ENCODE data around the gene SLC25A41. TPM values are rescaled to one million over a fixed set of nuclear protein-coding genes. Genes with fewer than 3 reads are reported as not detected.

The SLC25A41 gene
- total RNA-seq, 4 donors from 2014 or later: 0.21 TPM; not detected in 3

DNA sequence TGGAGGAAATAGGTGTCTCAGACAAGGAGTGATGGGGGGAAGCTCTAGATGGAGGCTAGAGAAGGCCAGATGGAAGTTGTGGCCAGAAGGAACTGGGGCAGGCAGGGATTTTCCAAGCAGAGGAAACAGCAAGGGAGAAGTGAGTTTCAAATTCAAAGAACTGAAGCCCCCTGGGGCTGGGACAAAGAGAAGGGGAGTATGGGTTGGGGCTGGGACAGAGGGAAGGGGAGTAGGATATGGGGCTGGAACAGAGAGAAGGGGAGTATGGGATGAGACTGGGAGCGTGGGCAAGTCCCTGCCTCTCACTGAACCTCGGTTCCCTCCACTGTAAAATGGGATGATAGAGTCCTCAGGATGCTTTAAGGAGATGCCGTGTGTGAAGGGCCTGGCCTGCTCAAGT lies 38.7 kb downstream of the SLC25A41 start:
- DNase-seq (ENCODE audit: low spot score in 2 of 2): no peak
- no peak overlapping the region for H3K4me3 ChIP-seq (ENCODE audit: low read depth, poor library complexity, severe bottlenecking)
- TF ChIP-seq, protein P1, sequence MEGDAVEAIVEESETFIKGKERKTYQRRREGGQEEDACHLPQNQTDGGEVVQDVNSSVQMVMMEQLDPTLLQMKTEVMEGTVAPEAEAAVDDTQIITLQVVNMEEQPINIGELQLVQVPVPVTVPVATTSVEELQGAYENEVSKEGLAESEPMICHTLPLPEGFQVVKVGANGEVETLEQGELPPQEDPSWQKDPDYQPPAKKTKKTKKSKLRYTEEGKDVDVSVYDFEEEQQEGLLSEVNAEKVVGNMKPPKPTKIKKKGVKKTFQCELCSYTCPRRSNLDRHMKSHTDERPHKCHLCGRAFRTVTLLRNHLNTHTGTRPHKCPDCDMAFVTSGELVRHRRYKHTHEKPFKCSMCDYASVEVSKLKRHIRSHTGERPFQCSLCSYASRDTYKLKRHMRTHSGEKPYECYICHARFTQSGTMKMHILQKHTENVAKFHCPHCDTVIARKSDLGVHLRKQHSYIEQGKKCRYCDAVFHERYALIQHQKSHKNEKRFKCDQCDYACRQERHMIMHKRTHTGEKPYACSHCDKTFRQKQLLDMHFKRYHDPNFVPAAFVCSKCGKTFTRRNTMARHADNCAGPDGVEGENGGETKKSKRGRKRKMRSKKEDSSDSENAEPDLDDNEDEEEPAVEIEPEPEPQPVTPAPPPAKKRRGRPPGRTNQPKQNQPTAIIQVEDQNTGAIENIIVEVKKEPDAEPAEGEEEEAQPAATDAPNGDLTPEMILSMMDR (IDR thresholded peaks at IDR 0.05): no peak
- no peak for TF ChIP-seq POLR2A (IDR thresholded peaks at IDR 0.05)
- 86 to 89% methylated on average over 3 of the region's 3 CpGs for WGBS, 2 donors
- intact Hi-C loops (cut with DNase I; ENCODE audit: low total_unique reads): no loop called here

DNA sequence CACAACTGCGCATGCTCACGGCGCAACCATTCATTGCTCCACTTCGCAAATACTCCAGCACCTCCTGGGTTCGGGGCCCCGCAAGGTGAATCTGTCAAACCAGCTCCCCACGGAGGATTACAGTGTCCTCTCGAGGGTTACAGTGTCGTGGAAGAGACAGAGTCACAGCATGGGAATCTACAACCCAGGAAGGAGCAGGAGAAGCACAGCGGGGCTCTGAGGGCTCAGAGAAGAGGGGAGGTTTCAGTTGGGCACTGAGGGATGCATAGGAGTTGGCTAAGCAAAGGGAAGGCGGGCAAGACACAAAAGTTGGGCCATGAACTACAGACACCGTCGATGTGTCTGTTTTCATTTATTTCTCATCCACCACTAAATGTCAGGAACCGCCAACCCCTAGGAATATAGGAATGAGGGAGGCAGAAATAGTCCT lies 39.6 kb downstream of the SLC25A41 start:
- peak overlapping the region; percentile 41 for H3K4me3 ChIP-seq (ENCODE audit: low read depth, poor library complexity, severe bottlenecking)
- no peak for DNase-seq (ENCODE audit: low spot score in 2 of 2)
- intact Hi-C loops (cut with DNase I; ENCODE audit: low total_unique reads): no loop called here
- WGBS, 2 donors: 22 to 27% methylated on average over 14 of the region's 14 CpGs
- TF ChIP-seq, protein P1 (IDR thresholded peaks at IDR 0.05): no peak
- TF ChIP-seq POLR2A (IDR thresholded peaks at IDR 0.05): no peak

DNA sequence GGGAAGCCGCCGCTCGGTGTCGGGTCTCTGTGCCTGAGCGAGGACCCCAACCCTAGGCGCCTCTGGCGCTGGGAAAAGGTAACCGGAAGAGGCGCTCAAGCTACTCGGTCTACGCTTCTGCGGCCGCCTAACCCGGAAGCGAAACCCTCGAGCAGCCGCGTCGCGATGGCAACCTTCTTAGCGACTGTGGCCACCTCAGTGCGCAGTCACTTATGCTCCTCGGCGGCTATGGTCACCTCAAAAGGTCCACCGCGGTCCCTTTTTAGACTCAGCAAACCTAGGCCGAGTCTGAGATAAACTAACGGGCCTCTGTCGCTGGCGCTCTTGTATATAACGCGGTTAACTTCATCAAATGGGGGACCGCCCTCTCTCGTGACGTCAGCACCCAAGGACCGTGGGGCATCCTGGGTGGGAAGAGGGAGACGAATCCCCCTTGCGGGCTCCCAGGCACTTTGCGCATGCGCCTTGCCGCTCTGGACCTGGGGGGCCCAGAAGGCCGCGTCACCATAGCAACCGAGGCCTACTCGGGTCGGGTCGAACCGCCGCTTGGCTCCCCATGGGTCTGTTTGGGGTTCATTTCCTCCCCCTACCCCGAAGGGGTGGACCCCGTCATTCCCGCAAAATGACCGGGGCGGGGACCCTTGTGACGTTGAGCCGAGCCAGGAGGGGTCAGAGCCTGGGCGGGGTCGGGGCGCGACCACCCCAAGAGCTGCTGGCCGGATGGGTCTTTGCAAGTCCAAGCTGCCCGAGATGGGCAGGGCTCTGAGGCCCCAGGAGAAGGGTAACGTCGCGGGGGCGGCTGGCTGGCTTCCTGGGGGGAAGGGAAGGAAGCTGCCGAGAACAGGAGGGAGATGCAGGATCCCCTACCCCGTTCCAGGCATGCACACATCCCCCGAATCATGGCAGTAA lies 40.2 kb downstream of the SLC25A41 start, which contains the start of gene GTF2F1:
Gene GTF2F1, minus strand, starts transcription at position 91 of the 909 bp plus-strand sequence. CDS start 169 bp downstream, outside the sequence.
- intact Hi-C loops (cut with DNase I; ENCODE audit: low total_unique reads): no loop called here
- H3K4me3 ChIP-seq (ENCODE audit: low read depth, poor library complexity, severe bottlenecking): peak within 1 kb of the TSS; percentile 41
- peak; percentile 85 to 98 for DNase-seq (ENCODE audit: low spot score in 2 of 2)
- 0 to 1% methylated on average over 48 to 54 of the region's 69 CpGs for WGBS, 2 donors
- TF ChIP-seq, protein P1 (IDR thresholded peaks at IDR 0.05): no peak
- TF ChIP-seq POLR2A (IDR thresholded peaks at IDR 0.05): no peak

DNA sequence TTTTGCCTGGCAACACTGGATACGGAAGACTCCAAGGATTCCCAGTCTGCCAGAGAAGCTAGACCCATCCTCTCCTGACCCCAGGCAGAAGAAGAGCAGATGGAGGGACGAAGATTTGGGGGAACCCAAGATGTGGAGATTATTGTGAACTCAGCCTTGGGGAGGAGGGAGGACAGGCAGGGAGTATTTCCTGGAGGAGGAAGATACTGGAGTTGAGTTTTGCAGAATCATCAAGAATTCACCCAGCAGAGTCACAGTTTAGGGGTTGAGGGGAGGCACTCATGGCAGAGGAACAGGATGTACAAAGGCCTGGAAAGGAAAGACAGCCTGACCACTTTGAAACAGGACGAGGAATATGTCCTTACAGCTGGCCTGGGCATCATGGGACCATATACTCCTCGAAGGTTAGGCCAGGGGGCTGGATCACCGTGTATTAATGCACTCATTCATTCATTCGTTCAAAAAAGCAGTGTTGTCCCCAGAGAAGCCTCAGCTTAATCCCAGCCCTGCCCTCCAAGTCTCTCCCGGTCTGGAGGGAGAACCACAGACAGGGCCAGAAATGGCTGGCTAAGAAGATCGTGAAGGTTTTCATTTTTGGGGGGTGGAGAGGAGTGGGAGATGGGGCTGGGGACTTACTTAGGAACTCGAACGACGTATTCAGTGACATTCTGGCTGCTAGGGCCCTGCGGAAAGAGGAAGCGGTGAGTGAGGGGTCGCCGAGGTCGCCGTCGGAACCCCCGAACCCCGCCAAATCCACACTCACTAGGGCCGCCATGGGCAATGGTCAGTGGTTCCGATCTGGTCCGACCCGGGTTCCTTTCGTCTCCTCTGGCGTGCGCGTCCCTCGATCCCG lies 41.1 kb downstream of the SLC25A41 start:
- intact Hi-C loops (cut with DNase I; ENCODE audit: low total_unique reads): no loop called here
- 7 to 9% methylated on average over 21 to 30 of the region's 30 CpGs for WGBS, 2 donors
- DNase-seq (ENCODE audit: low spot score in 2 of 2): no peak

DNA sequence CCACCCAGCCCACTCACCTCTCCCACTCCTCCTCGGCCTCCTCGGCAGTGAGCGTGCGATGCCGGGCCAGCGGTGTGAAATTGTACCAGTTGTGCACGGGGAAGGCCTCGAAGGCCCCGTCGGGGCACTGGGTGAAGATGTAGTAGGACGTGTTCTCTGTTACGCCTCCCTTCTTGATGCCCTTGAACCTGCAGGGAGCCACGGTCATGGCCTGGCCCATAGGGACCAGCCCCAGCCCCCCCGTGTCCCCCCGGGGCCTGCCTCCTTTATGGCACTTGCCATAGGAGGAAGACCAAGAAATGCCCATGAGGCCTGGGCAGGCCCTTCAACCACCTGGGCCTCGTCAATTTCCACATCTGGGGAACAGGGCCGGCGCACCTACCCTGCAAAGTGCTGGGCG lies 46.2 kb downstream of the SLC25A41 start:
- TF ChIP-seq POLR2A (IDR thresholded peaks at IDR 0.05): no peak
- TF ChIP-seq, protein P1 (IDR thresholded peaks at IDR 0.05): no peak
- H3K4me3 ChIP-seq (ENCODE audit: low read depth, poor library complexity, severe bottlenecking): no peak overlapping the region
- WGBS, 2 donors: 90 to 93% methylated on average over 18 to 19 of the region's 19 CpGs
- intact Hi-C loops (cut with DNase I; ENCODE audit: low total_unique reads): no loop called here
- DNase-seq (ENCODE audit: low spot score in 2 of 2): no peak

More for the DNA sequence above, 41.1 kb downstream of the SLC25A41 start:
- TF ChIP-seq, protein P1 (IDR thresholded peaks at IDR 0.05): no peak
- no peak for TF ChIP-seq POLR2A (IDR thresholded peaks at IDR 0.05)
- peak overlapping the region; percentile 41 for H3K4me3 ChIP-seq (ENCODE audit: low read depth, poor library complexity, severe bottlenecking)

All from lower leg skin (tissue), 4 donors.